Myocyte (in vitro differentiated cells): Measurements from ENCODE around the gene DNAJB1. TPM values are rescaled to one million over a fixed set of nuclear protein-coding genes. Genes with fewer than 3 reads are reported as not detected.
"Not testable (repeated sequence)": the region's sequence is repeated elsewhere in the genome, so short reads cannot be mapped to it uniquely, and the experiment has no call there.

Source experiments
- DNase-seq: peaks from one replicate; pipeline ENCODE4 v3.0.0-alpha.2; 2012; ENCODE audit warnings: low read depth
- total RNA-seq: library from RNA; depleted of rRNA; stranded (reverse); fragments of >200 nt; gene quantifications from 2 replicates; pipeline ENCODE4 v1.2.3, GENCODE V29; 2014

DNAJB1 gene
- total RNA-seq, 1 donor from 2014 or later, result 53.2 TPM

- no peak for DNase-seq
Measured at GRCh38 chr19:14520543-14520942, 2.3 kb upstream of the DNAJB1 start.

- DNase-seq, result peak; percentile 91
Measured at GRCh38 chr19:14519860-14520407, 1.7 kb upstream of the DNAJB1 start.

- no peak for DNase-seq
Measured at GRCh38 chr19:14519245-14519859, 1.2 kb upstream of the DNAJB1 start.

- DNase-seq, result no peak
Measured at GRCh38 chr19:14517446-14517839, 754 bp downstream of the DNAJB1 start.

- DNase-seq, result no peak
Measured at GRCh38 chr19:14516746-14517438, 1.3 kb downstream of the DNAJB1 start.

GRCh38 chr19:14516048-14516534, 2.1 kb downstream of the DNAJB1 start:
- no peak for DNase-seq

- DNase-seq, result no peak
Measured at GRCh38 chr19:14515501-14516047, 2.6 kb downstream of the DNAJB1 start.

- DNase-seq, result no peak
Measured at GRCh38 chr19:14514215-14514863, 3.9 kb downstream of the DNAJB1 start.

GRCh38 chr19:14512406-14512961, 5.7 kb downstream of the DNAJB1 start:
- no peak for DNase-seq

- DNase-seq, result no peak
Measured at GRCh38 chr19:14511229-14511593, 7.0 kb downstream of the DNAJB1 start.

- peak; percentile 52 for DNase-seq
Measured at GRCh38 chr19:14510311-14511228, 7.6 kb downstream of the DNAJB1 start.

GRCh38 chr19:14507704-14508542, 10.3 kb downstream of the DNAJB1 start:
- DNase-seq, result no peak

GRCh38 chr19:14505488-14506239, 12.5 kb downstream of the DNAJB1 start:
- DNase-seq, result peak; percentile 57

GRCh38 chr19:14504575-14504974, 13.6 kb downstream of the DNAJB1 start:
- not testable (repeated sequence) for DNase-seq

GRCh38 chr19:14503285-14503684, 14.9 kb downstream of the DNAJB1 start:
- DNase-seq, result no peak

- no peak for DNase-seq
Measured at GRCh38 chr19:14502334-14503092, 15.7 kb downstream of the DNAJB1 start.

- no peak for DNase-seq
Measured at GRCh38 chr19:14497228-14497921, 20.8 kb downstream of the DNAJB1 start.
